Measurements from ENCODE around the gene HHEX. TPM values are rescaled to one million over a fixed set of nuclear protein-coding genes. Genes with fewer than 3 reads are reported as not detected.

HHEX gene
- 0.60 and 1.2 TPM in 2 replicates for total RNA-seq (2014; rRNA removed; shearing (Covaris generic))

DNA sequence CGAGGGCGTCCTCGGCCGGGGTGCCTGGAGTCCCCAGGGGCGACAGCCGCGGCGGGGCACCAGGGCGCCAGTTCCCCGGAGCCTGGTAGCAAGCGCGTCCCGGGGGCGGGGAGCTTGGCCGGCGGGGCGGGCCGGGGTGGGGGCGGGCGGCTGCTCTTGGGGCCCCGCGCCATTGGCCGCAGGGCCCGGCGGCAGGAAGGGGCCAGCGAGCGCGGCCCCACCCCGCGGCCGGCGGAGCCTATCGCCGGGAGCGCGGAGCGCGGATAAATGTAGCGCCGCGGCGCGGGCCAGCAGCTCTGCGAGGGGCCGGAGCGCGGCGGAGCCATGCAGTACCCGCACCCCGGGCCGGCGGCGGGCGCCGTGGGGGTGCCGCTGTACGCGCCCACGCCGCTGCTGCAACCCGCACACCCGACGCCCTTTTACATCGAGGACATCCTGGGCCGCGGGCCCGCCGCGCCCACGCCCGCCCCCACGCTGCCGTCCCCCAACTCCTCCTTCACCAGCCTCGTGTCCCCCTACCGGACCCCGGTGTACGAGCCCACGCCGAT lies at the start of gene HHEX:
Gene HHEX, plus strand, starts transcription at position 293 of the 548 bp plus-strand sequence. Its CDS starts 32 bp downstream, at position 325.
- DNase-seq (ENCODE audit: low read depth), result peak; percentile 67

DNA sequence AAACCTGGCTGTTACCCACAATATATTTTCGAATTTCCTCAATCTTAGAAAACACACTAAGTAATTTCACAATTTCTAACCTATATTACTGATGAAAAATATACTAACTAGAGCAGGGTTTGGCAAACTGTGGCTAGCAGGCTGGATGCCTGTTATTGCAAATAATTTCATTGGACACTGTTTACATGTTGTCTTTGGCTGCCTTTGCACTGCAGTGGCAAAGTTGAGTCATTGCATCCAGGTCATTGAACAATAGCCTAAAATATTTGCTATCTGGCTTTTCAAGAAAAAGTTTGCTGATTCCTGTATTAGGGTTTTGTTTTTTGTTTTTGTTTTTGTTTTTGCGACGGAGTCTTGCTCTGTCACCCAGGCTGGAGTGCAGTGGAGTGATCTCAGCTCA lies 49.6 kb upstream of the HHEX start:
- peak; percentile 5 for DNase-seq (ENCODE audit: low read depth)

DNA sequence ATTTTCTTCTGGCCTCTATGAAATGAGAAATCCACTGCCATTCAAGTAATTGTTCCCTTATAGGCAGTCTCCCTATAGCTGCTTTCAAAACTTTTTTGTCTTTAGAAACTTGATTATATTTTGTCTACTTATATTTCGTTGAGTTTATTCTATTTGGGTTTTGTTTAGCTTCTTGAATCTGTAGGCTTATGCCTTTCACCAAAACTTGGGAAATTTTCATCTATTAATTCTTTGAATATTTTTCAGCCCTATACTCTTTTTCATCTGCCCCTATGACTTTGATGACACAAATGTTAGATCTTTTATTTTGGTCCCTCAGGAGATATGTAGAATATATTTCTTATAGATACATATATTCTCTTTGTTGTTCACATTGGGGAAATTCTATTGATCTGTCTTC lies 48.3 kb upstream of the HHEX start:
- no peak for DNase-seq (ENCODE audit: low read depth)

DNA sequence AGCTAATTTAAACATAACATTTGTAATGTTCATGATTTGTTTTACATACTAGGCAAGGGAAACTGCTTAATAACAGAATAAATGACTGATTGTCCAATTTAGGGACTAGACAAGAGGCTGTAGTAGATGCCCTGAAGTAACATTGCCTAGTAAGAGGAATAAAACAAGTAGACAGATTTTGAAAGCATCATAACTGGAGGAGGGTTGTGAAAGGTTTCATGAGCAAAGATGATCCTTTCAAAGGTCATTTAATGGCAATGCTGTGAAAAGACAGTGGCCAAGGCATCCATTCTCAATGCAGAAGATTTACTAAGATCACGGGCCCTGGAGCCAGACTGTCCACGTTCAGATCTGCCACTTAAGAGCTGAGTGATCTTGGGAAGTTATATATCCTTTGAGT lies 44.8 kb upstream of the HHEX start:
- no peak for DNase-seq (ENCODE audit: low read depth)

DNA sequence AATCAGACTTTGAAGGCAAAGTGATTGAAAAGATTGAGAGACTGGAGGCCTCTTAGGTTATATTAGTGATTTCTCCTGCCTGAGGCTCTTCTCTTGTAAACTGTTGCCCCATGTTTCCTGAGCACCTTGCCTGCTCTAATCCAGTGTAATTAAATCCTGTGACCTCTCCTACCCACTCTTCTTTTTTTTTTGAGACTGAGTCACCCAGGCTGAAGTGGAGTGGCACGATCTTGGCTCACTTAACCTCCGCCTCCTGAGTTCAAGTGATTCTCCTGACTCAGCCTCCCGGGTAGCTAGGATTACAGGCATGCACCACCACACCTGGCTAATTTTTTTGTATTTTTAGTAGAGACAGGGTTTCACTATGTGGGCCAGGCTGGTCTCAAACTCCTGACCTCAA lies 38.9 kb upstream of the HHEX start:
- peak; percentile 12 for DNase-seq (ENCODE audit: low read depth)

DNA sequence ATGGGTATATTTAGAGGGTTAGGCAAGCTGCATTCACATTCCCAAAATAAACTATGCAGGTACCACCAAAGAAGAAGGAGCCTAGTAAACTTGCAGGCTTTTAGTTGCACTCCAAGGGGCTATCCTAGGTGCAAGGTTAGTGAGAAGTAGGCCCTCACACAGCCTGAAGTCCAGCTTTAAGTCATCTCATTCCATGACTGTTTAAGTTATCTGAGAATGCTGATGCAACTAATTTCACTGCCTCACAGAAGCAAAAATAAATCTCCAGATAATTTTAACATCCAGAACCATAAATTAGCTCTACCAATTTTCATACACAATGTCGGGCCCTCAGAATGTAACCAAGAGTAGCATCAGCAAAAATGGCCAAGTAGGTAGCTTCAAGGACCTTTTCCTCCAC lies 34.3 kb upstream of the HHEX start:
- no peak for DNase-seq (ENCODE audit: low read depth)

DNA sequence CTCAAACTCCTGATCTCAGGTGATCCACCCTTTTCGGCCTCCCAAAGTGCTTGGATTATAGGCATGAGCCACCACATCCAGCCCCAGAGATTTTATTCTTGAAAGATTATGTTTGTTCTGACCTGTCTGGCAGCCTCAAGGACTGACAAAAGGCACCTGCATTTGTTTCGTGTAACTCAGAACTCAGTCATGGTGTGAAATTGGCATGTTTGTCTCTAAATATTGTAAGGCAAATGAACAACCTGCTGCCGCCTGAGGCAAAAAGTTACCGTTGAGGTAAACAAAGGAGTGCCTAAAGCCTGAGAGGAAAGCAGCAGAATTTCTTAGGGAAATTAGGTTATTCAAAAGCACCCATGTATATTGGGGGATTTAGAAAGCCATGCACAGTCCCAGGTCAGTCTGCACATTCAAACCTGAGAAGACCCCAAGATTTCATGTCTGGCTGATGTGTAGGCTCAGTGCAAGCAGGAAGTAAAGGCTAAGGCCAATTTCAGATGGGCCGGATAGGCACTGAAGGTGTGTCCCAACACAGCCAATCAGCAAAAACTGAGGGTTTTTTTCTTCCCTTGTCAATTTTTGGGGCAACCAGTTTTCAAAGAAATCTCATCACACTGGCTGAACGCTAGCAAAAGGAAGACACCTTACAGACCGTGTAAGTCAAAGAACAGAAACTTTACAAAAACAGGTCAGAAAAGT lies 33.3 kb upstream of the HHEX start:
- DNase-seq (ENCODE audit: low read depth), result no peak

DNA sequence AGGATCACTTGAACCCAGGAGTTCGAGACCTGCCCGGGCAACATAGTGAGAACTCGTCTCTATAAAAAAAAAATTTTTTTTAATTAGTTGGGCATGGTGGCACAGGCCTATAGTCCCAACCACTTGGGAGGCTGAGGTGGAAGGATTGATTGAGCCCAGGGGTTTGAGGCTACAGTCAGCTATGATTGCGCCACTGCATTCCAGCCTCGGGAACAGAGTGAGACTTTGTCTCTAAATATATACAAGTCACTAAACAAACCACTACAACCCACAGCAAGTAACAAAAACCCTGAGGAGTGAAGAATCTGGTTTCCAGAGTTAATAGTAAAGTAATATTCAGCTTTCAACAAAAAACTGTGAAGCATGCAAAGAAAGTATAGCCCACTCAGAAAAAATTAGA lies 32.7 kb upstream of the HHEX start:
- no peak for DNase-seq (ENCODE audit: low read depth)

DNA sequence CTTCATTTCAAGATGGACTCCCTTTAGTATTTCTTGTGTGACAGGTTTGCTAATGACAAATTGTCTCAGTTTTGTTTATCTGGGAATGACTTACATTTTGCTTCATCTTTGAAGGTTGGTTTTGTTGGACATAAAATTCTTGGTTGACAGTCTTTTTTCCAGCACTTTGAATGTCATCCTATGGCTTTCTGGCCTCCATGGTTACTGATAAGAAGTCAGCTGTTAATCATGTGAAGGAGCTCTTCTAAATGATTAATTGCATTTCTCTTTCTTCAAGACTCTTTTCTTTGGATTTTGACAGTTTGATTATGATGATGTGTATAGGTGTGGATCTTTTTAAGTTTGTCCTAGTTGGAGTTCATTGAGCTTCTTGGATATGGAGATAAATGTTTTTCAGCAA lies 26.9 kb upstream of the HHEX start:
- DNase-seq (ENCODE audit: low read depth), result no peak

DNA sequence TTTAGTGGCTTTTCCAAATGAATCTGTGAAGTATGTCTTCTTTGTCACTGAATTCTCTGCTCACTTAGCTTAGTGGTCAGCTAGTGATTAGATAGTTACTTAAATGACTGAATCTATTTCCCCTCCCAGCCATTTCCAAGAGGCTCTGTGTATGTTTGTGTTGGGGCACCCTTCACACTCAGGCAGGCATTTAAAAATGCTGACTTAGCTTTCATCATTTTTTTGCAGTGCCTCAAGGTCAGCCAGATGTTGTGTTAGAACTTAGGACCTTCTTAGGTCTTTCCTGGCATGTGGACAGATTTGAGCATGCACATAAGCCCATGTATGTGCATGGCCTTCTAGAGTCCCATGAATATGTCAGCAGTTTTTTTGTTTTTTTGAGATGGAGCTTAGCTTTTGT lies 25.4 kb upstream of the HHEX start:
- no peak for DNase-seq (ENCODE audit: low read depth)

DNA sequence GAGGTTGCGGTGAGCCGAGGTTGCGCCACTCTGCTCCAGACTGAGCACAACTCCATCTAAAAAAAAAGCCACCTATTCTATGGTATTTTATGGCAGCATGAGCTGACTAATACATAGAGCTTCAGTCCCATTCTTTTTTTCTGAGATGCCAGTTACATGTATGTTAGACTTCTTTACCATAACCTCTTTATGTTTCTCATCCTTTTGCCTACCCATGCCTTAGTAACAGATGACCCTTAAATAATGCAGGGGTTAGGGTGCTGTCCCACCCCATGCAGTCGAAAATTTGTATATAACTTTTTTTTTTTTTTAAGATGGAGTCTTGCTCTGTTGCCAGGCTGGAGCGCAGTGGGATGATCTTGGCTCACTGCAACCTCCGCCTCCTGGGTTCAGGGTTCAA lies 22.7 kb upstream of the HHEX start:
- DNase-seq (ENCODE audit: low read depth), result no peak

DNA sequence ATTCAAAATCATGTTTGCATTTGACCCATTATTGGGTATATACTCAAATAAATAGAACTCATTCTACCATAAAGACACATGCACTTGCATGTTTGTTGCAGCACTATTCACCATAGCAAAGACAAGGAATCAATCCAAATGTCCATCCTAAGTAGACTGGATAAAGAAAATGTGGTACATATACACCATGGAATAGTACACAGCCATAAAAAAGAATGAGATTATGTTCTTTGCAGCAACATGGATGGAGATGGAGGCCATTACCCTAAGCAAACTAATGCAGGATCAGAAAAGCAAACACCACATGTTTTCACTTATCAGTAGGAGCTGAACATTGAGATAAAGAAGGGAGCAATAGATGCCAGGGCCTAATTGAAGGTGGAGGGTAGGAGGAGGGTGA lies 12.0 kb upstream of the HHEX start:
- DNase-seq (ENCODE audit: low read depth), result no peak

DNA sequence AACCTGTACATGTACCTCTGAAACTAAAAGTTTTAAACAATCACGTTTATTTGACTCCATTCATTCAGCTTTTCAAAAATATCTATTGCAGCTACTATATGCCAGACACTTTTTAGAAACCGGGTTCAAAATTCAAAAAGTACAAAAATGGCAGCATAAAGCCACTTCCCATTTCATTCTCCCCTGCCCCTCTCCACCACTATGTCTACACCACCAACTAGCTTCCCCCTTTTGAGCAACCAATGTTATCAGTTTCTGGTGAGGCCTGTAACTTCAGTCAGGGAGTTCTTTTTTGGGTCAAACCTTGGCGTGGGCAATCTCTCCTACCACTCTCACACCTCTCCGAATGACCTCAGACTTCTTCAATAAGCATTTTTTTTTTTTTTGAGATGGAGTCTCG lies 11.5 kb upstream of the HHEX start:
- no peak for DNase-seq (ENCODE audit: low read depth)

DNA sequence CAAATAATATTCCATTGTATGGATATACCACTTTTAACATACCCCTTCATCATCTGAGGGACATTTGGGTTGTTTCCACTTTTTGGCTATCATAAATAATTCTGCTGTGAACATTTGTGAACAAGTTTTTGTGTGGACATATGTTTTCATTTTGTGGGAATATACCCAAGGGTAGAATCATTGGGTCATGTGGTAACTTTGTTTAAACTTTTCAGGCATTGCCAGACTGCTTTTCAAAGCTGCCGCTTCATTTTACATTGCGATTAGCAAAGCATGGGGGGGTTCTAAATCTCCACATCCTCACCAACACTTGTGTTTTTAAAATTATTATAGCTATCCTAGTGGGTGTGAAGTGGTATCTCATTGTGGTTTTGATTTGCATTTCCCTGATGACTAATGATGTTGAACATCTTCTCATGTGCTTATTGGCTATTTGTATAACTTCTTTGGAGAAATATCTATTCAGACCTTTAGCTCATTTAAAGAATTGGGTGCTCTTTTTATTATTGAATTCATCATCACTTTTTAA lies 8.4 kb upstream of the HHEX start:
- DNase-seq (ENCODE audit: low read depth), result no peak

DNA sequence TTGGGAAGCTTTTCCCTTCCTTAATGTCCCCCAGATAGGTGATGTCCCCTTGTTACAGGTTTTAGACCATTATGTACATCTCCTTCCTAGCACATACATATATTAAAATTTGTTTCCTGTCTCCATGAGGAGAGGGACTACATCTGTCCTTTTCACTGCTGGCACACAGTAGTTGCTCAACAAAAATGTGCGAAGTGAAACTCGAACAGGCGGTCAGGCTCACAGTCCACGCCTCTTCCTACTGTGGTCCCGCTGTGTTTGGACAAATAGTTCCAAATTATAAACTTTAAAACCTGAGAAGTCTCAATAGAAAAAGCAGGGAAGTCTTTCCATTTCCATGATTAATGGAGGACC lies 1.2 kb upstream of the HHEX start:
- DNase-seq (ENCODE audit: low read depth), result no peak

DNA sequence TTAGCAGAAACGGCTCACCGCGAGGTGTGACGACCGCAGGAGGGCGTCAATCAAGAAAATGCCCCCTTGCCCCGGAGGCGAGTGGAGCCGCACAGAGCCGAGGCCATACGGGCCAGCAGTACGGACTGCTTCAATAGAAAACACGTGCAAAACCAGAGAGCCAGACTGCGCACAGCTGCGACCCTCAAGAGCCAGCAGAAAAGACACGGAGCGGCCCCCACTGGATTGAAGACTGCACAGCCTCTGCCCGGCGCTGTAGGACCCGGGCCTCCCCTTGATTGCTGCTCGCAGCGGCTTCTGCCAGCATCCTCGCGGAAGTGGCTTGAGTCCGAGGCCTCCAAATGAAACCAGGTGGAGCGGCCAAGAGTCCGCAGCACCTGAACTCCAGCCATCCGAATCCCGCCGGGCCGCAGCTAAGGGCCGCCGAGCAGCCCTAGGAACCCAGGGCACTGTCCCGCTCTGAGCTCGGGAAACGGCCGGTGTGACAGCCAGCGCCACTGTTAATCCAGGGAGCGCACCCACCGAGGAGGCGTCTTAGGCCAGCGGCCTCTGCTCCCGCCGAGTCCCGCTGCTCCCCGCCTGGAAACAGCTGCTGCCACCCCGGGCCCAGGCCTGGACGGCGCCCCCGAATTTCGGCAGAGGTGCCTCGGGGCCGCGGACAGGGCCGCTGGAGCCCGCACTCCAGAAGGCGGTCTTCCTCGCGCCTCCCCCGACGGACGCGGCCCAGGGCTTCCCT lies 660 bp upstream of the HHEX start:
- DNase-seq (ENCODE audit: low read depth), result peak; percentile 18

DNA sequence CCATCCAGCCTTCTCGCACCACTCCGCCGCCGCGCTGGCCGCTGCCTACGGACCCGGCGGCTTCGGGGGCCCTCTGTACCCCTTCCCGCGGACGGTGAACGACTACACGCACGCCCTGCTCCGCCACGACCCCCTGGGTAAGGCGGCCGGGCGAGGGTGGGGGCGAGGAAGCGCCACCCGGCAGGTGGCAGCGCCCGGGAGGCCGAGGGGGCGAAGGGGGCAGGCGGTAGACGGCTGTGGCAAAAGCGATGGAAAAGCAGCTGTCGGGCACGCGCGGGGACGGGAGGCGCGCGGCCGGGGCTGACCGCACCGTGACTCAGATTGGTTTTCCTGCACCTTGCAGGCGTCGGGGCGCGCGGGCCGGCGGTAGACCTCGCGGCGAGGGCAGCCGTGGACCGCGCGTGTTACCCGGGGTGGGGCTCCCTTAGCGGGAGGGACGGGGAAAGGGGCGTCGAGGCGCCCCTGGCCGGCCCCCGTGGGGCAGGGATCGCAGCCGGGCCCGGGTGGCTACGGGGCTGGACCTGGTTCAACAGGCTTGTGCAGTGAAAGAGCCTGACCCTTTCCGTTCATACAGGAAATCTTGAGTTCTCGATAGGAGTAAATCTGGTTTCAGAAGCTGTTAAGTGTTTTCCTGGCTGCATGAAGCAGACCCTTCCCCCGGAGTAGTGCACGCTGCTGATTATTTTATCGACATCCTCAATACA lies 608 bp downstream of the HHEX start:
- DNase-seq (ENCODE audit: low read depth), result peak; percentile 60

DNA sequence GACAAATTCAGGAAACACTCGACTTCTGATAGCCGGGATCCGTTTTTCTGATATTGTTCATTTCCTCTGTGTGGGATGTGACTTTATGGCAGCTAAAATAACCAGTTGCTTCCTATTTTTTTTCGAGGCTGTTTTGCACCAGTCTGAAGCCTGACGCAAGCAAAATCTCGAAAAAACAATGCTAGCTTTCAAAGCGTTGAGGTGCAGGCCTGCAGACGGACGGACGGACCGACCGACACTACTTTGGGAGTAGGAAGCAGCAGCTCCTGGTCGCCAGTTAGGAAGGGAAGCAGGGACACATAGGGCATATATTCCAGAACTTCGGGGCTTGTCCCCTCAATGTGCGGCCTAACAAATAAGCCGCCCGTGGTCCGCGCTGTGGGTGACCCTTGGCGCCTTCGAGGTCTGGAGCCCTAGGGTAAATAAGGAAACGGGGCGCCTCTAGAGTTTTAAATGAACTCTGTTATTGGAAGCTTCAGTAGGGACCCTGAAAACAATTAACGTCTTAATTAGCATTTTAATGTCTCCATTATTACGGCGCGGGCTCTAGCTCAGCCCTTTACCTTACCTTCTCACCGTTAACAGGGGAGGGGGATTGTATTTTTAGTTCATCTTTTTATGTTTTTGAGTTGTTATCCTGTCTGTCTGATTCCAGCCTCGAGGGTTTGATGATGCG lies 1.3 kb downstream of the HHEX start:
- no peak for DNase-seq (ENCODE audit: low read depth)

DNA sequence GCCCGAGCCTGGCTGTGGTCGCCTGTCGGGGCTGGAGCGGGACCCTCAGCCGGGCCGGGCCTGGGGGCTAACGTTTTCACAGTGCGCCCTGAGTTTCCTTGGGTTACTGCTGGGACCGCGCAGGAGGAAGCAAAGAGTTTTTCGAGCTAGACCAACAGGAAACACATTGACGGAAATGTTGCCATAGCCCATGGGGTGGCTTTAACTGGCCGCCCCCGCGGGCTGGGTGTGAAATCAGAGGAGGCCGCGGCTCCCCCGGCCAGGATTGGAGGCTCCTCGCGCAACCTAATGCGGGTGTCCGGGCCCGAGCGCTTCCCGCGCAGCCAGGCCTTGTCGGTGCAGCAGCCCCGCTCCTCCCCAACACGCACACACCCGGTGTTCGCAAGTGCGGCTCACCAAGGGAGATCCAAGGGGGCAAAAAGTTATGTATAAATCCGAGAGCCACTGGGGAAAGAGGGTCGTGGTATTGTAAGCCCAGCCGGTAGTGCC lies 1.9 kb downstream of the HHEX start:
- DNase-seq (ENCODE audit: low read depth), result no peak

DNA sequence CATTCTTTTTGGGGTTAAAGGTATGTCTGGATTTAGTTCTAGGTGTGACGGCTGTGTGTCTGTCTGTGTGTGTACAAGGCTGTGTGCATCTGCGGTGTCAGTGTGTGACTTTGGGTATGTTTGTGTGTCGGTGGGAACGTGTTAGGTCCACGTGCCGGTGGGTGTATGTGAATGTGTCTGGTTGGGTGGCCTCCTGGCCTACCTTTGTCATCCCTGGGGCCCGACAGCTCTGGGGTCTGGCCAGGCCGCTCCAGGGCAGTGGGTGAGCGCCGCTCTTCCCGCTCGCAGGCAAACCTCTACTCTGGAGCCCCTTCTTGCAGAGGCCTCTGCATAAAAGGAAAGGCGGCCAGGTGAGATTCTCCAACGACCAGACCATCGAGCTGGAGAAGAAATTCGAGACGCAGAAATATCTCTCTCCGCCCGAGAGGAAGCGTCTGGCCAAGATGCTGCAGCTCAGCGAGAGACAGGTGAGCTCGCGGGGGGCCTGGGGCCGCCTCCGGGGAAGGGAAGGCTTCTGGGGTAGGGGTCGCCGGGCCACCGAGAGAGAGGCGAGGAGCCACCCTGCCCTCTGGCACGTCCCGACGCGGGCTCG lies 2.4 kb downstream of the HHEX start:
- no peak for DNase-seq (ENCODE audit: low read depth)

Measured in RPMI7951 (cell line).